HK-2 (cell line): ENCODE results near the gene APC.
"Not testable (repeated sequence)": the region's sequence is repeated elsewhere in the genome, so short reads cannot be mapped to it uniquely, and the experiment has no call there.

Experiments
- DNase-seq: peaks from one replicate; pipeline ENCODE4 v3.0.0-alpha.2; 2018; ENCODE audit not compliant: unreplicated experiment

The APC gene

GRCh38 chr5:112716895-112717294 lies 20.8 kb upstream of the APC start:
- not testable (repeated sequence) for DNase-seq

- no peak for DNase-seq
Measured at GRCh38 chr5:112717506-112718082, 20.1 kb upstream of the APC start.

GRCh38 chr5:112718344-112718743 lies 19.3 kb upstream of the APC start:
- DNase-seq, result no peak

GRCh38 chr5:112720576-112720975 lies 17.1 kb upstream of the APC start:
- DNase-seq, result no peak

- no peak for DNase-seq
Measured at GRCh38 chr5:112724901-112725300, 12.8 kb upstream of the APC start.

GRCh38 chr5:112729630-112730029 lies 8.1 kb upstream of the APC start:
- no peak for DNase-seq

- no peak for DNase-seq
Measured at GRCh38 chr5:112732131-112732530, 5.6 kb upstream of the APC start.

- DNase-seq, result no peak
Measured at GRCh38 chr5:112733586-112733985, 4.1 kb upstream of the APC start.

GRCh38 chr5:112734597-112734996 lies 3.1 kb upstream of the APC start:
- DNase-seq, result no peak

- DNase-seq, result no peak
Measured at GRCh38 chr5:112735702-112736101, 2.0 kb upstream of the APC start.

- DNase-seq, result no peak
Measured at GRCh38 chr5:112737070-112737462, 619 bp upstream of the APC start.

GRCh38 chr5:112738191-112738560 lies 491 bp downstream of the APC start:
- peak; percentile 2 for DNase-seq

- no peak for DNase-seq
Measured at GRCh38 chr5:112742424-112742823, 4.7 kb downstream of the APC start.

GRCh38 chr5:112743631-112744030 lies 5.9 kb downstream of the APC start:
- no peak for DNase-seq

- no peak for DNase-seq
Measured at GRCh38 chr5:112752335-112752734, 14.7 kb downstream of the APC start.

- DNase-seq, result no peak
Measured at GRCh38 chr5:112755703-112756102, 18.0 kb downstream of the APC start.

- no peak for DNase-seq
Measured at GRCh38 chr5:112757468-112758208, 20.0 kb downstream of the APC start.

GRCh38 chr5:112758676-112759075 lies 21.0 kb downstream of the APC start:
- no peak for DNase-seq

GRCh38 chr5:112762113-112762810 lies 24.6 kb downstream of the APC start:
- DNase-seq, result no peak

- DNase-seq, result no peak
Measured at GRCh38 chr5:112763165-112763564, 25.5 kb downstream of the APC start.

- DNase-seq, result no peak
Measured at GRCh38 chr5:112772124-112772523, 34.4 kb downstream of the APC start.

GRCh38 chr5:112776301-112776856 lies 38.7 kb downstream of the APC start:
- no peak for DNase-seq

- DNase-seq, result no peak
Measured at GRCh38 chr5:112779531-112779930, 41.8 kb downstream of the APC start.
